Endothelial cell of umbilical vein (primary cell): ENCODE measurements around the gene KLHL17.

Experiments used
- CTCF ChIP-seq, 2 donors: IDR thresholded peaks; 1 replicate in 1 of 2; 2 replicates in 1 of 2; pipeline ENCODE4 v1.5.1; 2011; ENCODE audit warnings: low read length in 2 of 2, mild to moderate bottlenecking in 2 of 2, moderate library complexity in 2 of 2, control low read depth in 1 of 2, inconsistent platforms in 1 of 2, low read depth in 1 of 2; ENCODE audit not compliant: insufficient read depth in 1 of 2; ENCODE audit errors: extremely low read depth in 1 of 2
- EZH2 ChIP-seq: IDR thresholded peaks from 2 replicates; pipeline ENCODE4 v1.6.1; 2012; ENCODE audit warnings: borderline replicate concordance, low read depth, mild to moderate bottlenecking, moderate library complexity, low read length, inconsistent platforms; ENCODE audit not compliant: severe bottlenecking
- FOS ChIP-seq: IDR thresholded peaks from 2 replicates; pipeline ENCODE4 v1.6.1; 2011; ENCODE audit warnings: mild to moderate bottlenecking, low read length, moderate library complexity, borderline replicate concordance; ENCODE audit not compliant: insufficient read depth
- GATA2 ChIP-seq: IDR thresholded peaks from 2 replicates; pipeline ENCODE4 v1.7.0; 2011; ENCODE audit warnings: low read depth, mild to moderate bottlenecking, moderate library complexity, mixed read lengths, low read length; ENCODE audit not compliant: insufficient read length, insufficient read depth
- JUN ChIP-seq: IDR thresholded peaks from 2 replicates; pipeline ENCODE4 v1.6.1; 2011; ENCODE audit warnings: borderline replicate concordance, low read depth; ENCODE audit not compliant: insufficient read length, insufficient read depth
- MAX ChIP-seq: IDR thresholded peaks from 2 replicates; pipeline ENCODE4 v1.6.1; 2011; ENCODE audit not compliant: insufficient read depth, insufficient read length
- MYC ChIP-seq: IDR thresholded peaks from one replicate; pipeline ENCODE4 v1.6.1; 2011; ENCODE audit warnings: mild to moderate bottlenecking, low read depth, low read length
- POLR2A ChIP-seq: IDR thresholded peaks from 2 replicates; pipeline ENCODE4 v1.6.1; 2012; ENCODE audit warnings: low read depth, mild to moderate bottlenecking, control low read depth, low read length
- POLR2AphosphoS5 ChIP-seq: IDR thresholded peaks from 2 replicates; pipeline ENCODE4 v1.6.1; 2012; ENCODE audit warnings: low read depth, mild to moderate bottlenecking, control low read depth, low read length, moderate library complexity; ENCODE audit not compliant: insufficient read depth

- TF ChIP-seq CTCF (IDR thresholded peaks at IDR 0.05; ENCODE audit: extremely low read depth in 1 of 2, insufficient read depth in 1 of 2, low read depth in 1 of 2, low read length in 2 of 2) = peak in 1 of 2 donors; percentile 4
- no peak for TF ChIP-seq EZH2
- TF ChIP-seq POLR2AphosphoS5 = no peak
- TF ChIP-seq POLR2A = no peak
- TF ChIP-seq MAX = no peak
- TF ChIP-seq JUN = no peak
- TF ChIP-seq MYC = no peak
- TF ChIP-seq GATA2 = no peak
- no peak for TF ChIP-seq FOS
These were observed 47.6 kb upstream of the KLHL17 start for GRCh38 chr1:912740-913301.
